Gastrocnemius medialis (tissue), 4 donors: ENCODE measurements around the gene NPRL2.

ENCODE experiments used
- POLR2A ChIP-seq, 2 donors: fragments of 450-650 bp; IDR thresholded peaks; one replicate each; pipeline ENCODE4 v1.6.1; 2017; ENCODE audit warnings: antibody characterized with exemption in 2 of 2, mild to moderate bottlenecking in 2 of 2, moderate library complexity in 2 of 2
- TF ChIP-seq, protein P1 (sequence below), 5 experiments: fragments of 450-650 bp in 3 of 5; fragments of 200-600 bp in 2 of 5; sonication (generic) in 2 of 5; IDR thresholded peaks in 4 of 5; conservative IDR thresholded peaks in 1 of 5; 1 replicate in 4 of 5; 2 replicates in 1 of 5; pipeline ENCODE4 v1.5.1; 2016 to 2019; ENCODE audit warnings: antibody characterized with exemption in 5 of 5, mild to moderate bottlenecking in 3 of 5, moderate library complexity in 3 of 5

DNA sequence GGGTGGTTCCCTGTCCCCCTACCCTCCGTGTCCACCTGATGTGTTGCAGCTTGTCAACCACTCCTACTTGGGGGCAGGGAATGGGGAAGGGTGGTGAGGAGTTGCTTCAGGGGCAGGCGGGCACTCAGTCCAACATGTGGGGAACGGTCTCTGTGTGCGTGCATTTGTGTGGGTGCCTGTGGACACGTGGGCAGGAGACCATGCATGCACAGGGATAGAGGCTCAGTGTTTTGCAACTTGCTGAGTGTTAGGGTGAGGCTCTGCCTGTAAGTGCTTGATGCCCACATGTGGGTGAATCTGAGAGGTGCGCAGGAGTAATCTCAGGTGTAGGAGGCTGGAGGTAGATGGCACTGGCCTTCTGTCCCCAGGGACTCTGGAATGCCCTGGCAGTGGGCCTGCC lies 33.2 kb upstream of the NPRL2 start:
- no peak for TF ChIP-seq POLR2A (IDR thresholded peaks at IDR 0.05)
- TF ChIP-seq, protein P1, sequence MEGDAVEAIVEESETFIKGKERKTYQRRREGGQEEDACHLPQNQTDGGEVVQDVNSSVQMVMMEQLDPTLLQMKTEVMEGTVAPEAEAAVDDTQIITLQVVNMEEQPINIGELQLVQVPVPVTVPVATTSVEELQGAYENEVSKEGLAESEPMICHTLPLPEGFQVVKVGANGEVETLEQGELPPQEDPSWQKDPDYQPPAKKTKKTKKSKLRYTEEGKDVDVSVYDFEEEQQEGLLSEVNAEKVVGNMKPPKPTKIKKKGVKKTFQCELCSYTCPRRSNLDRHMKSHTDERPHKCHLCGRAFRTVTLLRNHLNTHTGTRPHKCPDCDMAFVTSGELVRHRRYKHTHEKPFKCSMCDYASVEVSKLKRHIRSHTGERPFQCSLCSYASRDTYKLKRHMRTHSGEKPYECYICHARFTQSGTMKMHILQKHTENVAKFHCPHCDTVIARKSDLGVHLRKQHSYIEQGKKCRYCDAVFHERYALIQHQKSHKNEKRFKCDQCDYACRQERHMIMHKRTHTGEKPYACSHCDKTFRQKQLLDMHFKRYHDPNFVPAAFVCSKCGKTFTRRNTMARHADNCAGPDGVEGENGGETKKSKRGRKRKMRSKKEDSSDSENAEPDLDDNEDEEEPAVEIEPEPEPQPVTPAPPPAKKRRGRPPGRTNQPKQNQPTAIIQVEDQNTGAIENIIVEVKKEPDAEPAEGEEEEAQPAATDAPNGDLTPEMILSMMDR (IDR thresholded peaks at IDR 0.05 in 4 of 5, conservative IDR thresholded peaks at IDR 0.05 in 1 of 5): no peak
